A673 (cell line): Measurements from ENCODE around the gene NUDCD3.

ENCODE experiments used
- EZH2 ChIP-seq: fragments of 200-600 bp; sonication (generic); IDR thresholded peaks from 2 replicates; pipeline ENCODE4 v1.6.1; 2017; ENCODE audit warnings: borderline replicate concordance, low read depth, mild to moderate bottlenecking, mixed read lengths, antibody characterized with exemption, low read length; ENCODE audit not compliant: poor library complexity, severe bottlenecking
- TF ChIP-seq, protein P1 (sequence below): fragments of 300-800, 200-600 bp; sonication (generic); conservative IDR thresholded peaks from 2 replicates; pipeline ENCODE4 v1.5.1; 2017; ENCODE audit warnings: low read depth, mild to moderate bottlenecking, antibody characterized with exemption, low read length, moderate library complexity, mixed read lengths

DNA sequence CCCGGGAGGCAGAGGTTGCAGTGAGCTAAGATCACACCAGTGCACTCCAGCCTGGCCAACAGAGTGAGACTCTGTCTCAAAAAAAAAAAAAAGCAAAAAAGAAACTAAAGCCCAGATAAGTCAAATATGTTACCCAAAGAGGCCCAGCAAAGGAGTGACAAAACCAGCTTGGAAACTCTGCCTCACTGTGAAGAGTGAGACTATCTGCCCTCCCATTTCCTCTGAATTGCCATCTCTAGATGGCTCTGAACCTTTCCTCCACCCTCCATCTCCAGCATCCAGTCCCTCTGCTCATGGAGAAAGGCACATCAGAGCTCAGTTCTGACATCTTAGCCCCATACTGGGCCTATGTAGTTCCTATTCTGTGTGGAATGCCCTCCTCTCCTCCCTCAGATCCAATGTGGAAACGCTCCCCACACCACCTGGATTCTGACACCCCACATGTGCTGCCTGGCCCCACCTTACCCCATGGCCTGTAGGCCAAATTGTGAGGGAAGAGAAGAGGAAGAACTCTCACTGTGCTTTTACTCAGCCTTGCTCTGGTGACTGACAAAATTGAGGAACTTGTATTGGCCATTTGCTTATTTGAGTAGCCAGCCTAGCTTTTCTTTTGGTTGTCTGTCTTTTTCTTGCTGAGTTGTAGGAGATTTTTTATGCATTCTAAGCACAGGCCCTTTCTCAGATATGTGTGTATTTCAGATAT lies 18.0 kb upstream of the NUDCD3 start:
- TF ChIP-seq, protein P1, sequence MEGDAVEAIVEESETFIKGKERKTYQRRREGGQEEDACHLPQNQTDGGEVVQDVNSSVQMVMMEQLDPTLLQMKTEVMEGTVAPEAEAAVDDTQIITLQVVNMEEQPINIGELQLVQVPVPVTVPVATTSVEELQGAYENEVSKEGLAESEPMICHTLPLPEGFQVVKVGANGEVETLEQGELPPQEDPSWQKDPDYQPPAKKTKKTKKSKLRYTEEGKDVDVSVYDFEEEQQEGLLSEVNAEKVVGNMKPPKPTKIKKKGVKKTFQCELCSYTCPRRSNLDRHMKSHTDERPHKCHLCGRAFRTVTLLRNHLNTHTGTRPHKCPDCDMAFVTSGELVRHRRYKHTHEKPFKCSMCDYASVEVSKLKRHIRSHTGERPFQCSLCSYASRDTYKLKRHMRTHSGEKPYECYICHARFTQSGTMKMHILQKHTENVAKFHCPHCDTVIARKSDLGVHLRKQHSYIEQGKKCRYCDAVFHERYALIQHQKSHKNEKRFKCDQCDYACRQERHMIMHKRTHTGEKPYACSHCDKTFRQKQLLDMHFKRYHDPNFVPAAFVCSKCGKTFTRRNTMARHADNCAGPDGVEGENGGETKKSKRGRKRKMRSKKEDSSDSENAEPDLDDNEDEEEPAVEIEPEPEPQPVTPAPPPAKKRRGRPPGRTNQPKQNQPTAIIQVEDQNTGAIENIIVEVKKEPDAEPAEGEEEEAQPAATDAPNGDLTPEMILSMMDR = no peak
- TF ChIP-seq EZH2 = no peak
